Mesodermal cell (in vitro differentiated cells): ENCODE results near the gene RBM42. TPM values are rescaled to one million over a fixed set of nuclear protein-coding genes. Genes with fewer than 3 reads are reported as not detected.
A peak's percentile ranks its signal among the peaks of the same experiment; 100 is the strongest.
"Not testable (repeated sequence)": the region's sequence is repeated elsewhere in the genome, so short reads cannot be mapped to it uniquely, and the experiment has no call there.

Experiments used
- H3K27ac ChIP-seq: 2 replicates; pipeline ENCODE4 v1.7.0; 2013; ENCODE audit warnings: mild to moderate bottlenecking, low read depth, low read length, moderate library complexity; ENCODE audit not compliant: severe bottlenecking
- H3K36me3 ChIP-seq: 2 replicates; pipeline ENCODE4 v1.7.1; 2013; ENCODE audit warnings: mild to moderate bottlenecking, low read length, moderate library complexity; ENCODE audit not compliant: control insufficient read depth, insufficient read depth
- H3K4me1 ChIP-seq: one replicate; pipeline ENCODE4 v1.7.1; 2013; ENCODE audit warnings: mild to moderate bottlenecking, low read length; ENCODE audit not compliant: insufficient read depth, control insufficient read depth, poor library complexity, severe bottlenecking
- H3K4me3 ChIP-seq: 2 replicates; pipeline ENCODE4 v1.7.0; 2013; ENCODE audit warnings: low read length, control low read depth, mild to moderate bottlenecking; ENCODE audit not compliant: insufficient read depth, poor library complexity, severe bottlenecking; ENCODE audit errors: extremely low read depth
- H3K9me3 ChIP-seq: 2 replicates; pipeline ENCODE4 v1.7.1; 2013; ENCODE audit warnings: mild to moderate bottlenecking, low read length, moderate library complexity; ENCODE audit not compliant: control insufficient read depth
- WGBS, 2 experiments: methylation state at CpG; one replicate each; pipeline ENCODE4 v1.1.5; 2013; ENCODE audit warnings: missing lambda C conversion rate in 2 of 2; ENCODE audit not compliant: insufficient coverage in 2 of 2; 5-methylcytosine and 5-hydroxymethylcytosine counted together
- polyA plus RNA-seq, 2 experiments: library from polyadenylated mRNA; stranded (reverse); fragments of 50-300 nt; gene quantifications; one replicate each; pipeline ENCODE4 v1.2.3, GENCODE V29; 2013

Gene RBM42, protein sequence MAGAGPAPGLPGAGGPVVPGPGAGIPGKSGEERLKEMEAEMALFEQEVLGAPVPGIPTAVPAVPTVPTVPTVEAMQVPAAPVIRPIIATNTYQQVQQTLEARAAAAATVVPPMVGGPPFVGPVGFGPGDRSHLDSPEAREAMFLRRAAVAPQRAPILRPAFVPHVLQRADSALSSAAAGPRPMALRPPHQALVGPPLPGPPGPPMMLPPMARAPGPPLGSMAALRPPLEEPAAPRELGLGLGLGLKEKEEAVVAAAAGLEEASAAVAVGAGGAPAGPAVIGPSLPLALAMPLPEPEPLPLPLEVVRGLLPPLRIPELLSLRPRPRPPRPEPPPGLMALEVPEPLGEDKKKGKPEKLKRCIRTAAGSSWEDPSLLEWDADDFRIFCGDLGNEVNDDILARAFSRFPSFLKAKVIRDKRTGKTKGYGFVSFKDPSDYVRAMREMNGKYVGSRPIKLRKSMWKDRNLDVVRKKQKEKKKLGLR
- polyA plus RNA-seq (2013, experiment 1 of 2): 93.4 TPM
- 76.0 TPM for polyA plus RNA-seq (2013, experiment 2 of 2)

- H3K36me3 ChIP-seq: peaks cover 34% of the 10 kb centered on the region
- H3K9me3 ChIP-seq: no peaks in the 10 kb centered on the region
- H3K4me1 ChIP-seq: peaks cover 4% of the 10 kb centered on the region
- peak within 1 kb of the TSS; percentile 93 for H3K27ac ChIP-seq
- 0 to 1% methylated on average over 46 to 56 of the region's 56 CpGs for WGBS, 2 experiments
- H3K4me3 ChIP-seq: peak within 1 kb of the TSS; percentile 100
Measured at GRCh38 chr19:35628565-35629331, at the start of gene RBM42. RBM42 (plus strand) TSS chr19:35629036; CDS start chr19:35629154, 118 bp downstream.

- Histone ChIP-seq H3K4me1 (no peaks in the 10 kb centered on the region), H3K9me3 (peaks cover 3% of the 10 kb centered on the region), H3K4me3 (no peak overlapping the region), H3K36me3 (no peaks in the 10 kb centered on the region), H3K27ac (no peak overlapping the region)
- 86% methylated on average over 1 of the region's 1 CpG; no CpG with 5 or more reads in 1 of the 2 experiments for WGBS, 2 experiments
Measured at GRCh38 chr19:35582760-35583159, 46.1 kb upstream of the RBM42 start.

DNA sequence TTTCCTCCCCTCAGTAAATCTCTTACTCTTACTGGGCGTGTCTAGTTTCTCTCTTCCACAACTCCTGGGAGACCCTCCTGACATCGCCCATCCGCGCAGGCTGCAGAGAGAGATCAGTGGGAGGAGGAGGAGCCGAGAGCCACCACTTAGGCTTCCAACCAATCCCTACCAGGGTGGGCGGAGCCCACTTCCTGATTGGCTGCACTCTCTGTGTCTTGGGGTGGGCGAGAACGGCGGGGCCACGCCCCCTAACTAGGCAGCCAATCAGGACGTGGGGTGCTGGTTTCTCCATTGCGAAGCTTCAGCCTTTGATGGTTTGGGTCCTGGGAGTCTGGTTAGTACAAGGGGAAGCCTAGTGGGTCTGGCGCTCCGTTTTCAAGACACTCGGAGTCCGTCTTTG is 43.0 kb upstream of the RBM42 start, which contains the start of gene PMIS2:
Gene PMIS2 (plus strand): TSS at position 326 of the 400 bp plus-strand sequence. CDS start 87 bp downstream, outside the sequence.
- no peaks in the 10 kb centered on the region for H3K36me3 ChIP-seq
- H3K4me3 ChIP-seq: no peak within 1 kb of the TSS
- H3K27ac ChIP-seq: no peak within 1 kb of the TSS
- no peaks in the 10 kb centered on the region for H3K4me1 ChIP-seq
- H3K9me3 ChIP-seq: no peaks in the 10 kb centered on the region
- 82 to 90% methylated on average over 7 to 11 of the region's 16 CpGs for WGBS, 2 experiments

GRCh38 chr19:35587321-35587720 is 41.5 kb upstream of the RBM42 start:
- H3K4me3 ChIP-seq: no peak overlapping the region
- 80% methylated on average over 1 of the region's 1 CpG; no CpG with 5 or more reads in 1 of the 2 experiments for WGBS, 2 experiments
- H3K36me3 ChIP-seq: no peaks in the 10 kb centered on the region
- H3K27ac ChIP-seq: no peak overlapping the region
- no peaks in the 10 kb centered on the region for H3K9me3 ChIP-seq
- no peaks in the 10 kb centered on the region for H3K4me1 ChIP-seq

DNA sequence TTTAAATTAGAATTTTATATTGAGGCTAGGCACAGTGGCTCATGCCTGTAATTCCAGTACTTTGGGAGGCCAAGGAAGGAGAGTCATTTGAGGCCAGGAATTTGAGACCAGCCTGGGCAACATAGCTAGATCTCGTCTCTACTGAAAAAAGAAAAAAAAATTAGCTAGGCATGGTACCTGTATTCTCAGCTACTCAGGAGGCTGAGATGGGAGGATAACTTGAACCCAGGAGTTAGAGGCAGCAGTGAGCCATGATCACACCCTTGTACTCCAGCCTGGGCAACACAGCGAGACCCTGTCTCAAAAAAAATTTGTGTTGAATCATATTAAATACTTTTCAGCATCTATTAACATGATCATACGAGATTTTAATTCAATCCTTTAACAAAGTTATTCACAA is 38.0 kb upstream of the RBM42 start:
- WGBS, 2 experiments: 92 to 100% methylated on average over 1 to 2 of the region's 3 CpGs
- no peaks in the 10 kb centered on the region for H3K4me1 ChIP-seq

DNA sequence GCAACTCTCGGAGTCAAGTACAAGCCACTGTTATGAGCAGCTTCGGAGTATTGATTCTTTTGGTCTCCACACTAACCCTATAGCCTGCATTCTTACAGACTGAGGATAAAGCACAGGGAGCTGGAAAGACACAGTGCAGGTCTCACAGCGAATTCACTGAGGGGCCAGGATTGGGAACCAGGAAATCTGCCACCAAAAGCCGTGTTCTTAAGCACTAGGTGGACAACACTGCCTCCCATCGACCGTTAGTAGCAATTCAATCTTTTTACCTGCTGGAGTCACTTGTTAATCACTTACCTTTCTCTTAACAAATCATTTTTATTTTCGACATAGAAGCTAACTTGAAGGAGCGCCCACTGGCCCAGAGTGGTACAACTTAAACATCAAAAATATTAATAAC is 36.6 kb upstream of the RBM42 start:
- Histone ChIP-seq H3K4me3 (no peak overlapping the region), H3K9me3 (no peaks in the 10 kb centered on the region), H3K36me3 (no peaks in the 10 kb centered on the region), H3K27ac (no peak overlapping the region), H3K4me1 (no peaks in the 10 kb centered on the region)
- WGBS, 2 experiments: 29 to 39% methylated on average over 7 to 8 of the region's 8 CpGs

More for the DNA sequence above, 38.0 kb upstream of the RBM42 start:
- H3K9me3 ChIP-seq: no peaks in the 10 kb centered on the region
- H3K4me3 ChIP-seq: no peak overlapping the region
- no peaks in the 10 kb centered on the region for H3K36me3 ChIP-seq
- H3K27ac ChIP-seq: no peak overlapping the region

- H3K4me1 ChIP-seq, H3K36me3 ChIP-seq, H3K9me3 ChIP-seq, H3K4me3 ChIP-seq, H3K27ac ChIP-seq: not testable (repeated sequence)
- WGBS, 2 experiments: 83 to 92% methylated on average over 2 to 3 of the region's 3 CpGs
Measured at GRCh38 chr19:35595026-35595425, 33.8 kb upstream of the RBM42 start.

DNA sequence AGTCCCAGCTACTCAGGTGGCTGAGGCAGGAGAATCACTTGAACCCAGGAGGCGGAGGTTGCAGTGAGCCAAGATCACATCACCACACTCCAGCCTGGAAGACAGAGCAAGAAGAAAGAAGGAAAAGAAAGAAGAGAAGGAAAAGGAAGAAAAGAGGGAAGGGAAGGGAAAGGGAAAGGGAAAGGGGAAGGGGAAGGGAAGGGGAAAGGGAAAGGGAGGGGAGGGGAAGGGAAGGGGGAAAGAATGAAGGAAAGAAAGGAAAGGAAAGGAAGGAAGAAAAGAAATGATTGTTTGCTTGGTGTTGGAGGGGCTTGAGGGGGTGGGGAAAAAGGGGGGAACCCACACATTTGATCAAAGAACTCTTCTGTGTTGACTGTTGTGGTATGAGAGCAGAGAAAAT is 32.9 kb upstream of the RBM42 start:
- H3K4me1 ChIP-seq: no peaks in the 10 kb centered on the region
- H3K9me3 ChIP-seq: no peaks in the 10 kb centered on the region
- WGBS, 2 experiments: 100% methylated on average over 1 of the region's 1 CpG; no CpG with 5 or more reads in 1 of the 2 experiments
- H3K27ac ChIP-seq: no peak overlapping the region
- no peak overlapping the region for H3K4me3 ChIP-seq
- H3K36me3 ChIP-seq: no peaks in the 10 kb centered on the region

DNA sequence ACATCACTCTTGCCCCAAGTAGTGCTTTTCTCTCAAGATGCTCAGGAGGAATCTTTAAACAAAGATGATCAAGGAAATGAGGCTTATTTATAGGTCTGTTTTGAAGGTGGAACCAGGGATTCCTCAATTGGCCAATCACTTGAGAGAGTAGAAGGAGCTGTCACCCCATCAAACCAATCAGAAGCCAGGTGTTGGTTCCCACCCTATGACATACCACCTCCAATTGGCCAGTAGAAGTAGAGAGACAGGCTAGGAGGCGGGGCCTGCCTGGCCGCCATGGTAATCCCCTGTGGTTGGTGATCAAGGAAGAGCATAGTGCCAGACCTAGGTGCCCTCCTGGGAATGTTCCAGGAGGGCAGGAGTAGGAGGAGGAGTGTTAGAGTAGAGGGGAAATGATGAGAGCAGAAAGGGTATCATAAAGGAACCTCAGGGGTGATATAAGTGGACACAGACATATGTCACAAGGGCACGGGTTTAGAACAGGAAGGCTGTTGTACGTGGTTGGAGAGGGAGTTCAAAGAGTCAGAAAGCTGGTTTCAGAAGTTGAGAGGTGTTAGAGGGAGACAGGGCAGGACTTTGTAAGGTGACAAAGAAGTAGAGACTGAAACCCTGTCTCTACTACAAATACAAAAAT is 32.4 kb upstream of the RBM42 start:
- Histone ChIP-seq H3K36me3 (no peaks in the 10 kb centered on the region), H3K4me3 (no peak overlapping the region), H3K4me1 (no peaks in the 10 kb centered on the region), H3K9me3 (no peaks in the 10 kb centered on the region), H3K27ac (no peak overlapping the region)
- 75 to 92% methylated on average over 2 to 4 of the region's 4 CpGs for WGBS, 2 experiments

- H3K27ac ChIP-seq: no peak overlapping the region
- H3K4me1 ChIP-seq: no peaks in the 10 kb centered on the region
- no peaks in the 10 kb centered on the region for H3K36me3 ChIP-seq
- H3K4me3 ChIP-seq: no peak overlapping the region
- WGBS, 2 experiments: 70 to 92% methylated on average over 2 of the region's 3 CpGs
- peaks cover 6% of the 10 kb centered on the region for H3K9me3 ChIP-seq
Measured at GRCh38 chr19:35601971-35602370, 26.9 kb upstream of the RBM42 start.
